GM12873 (cell line): ENCODE data around the gene GCK.

Source experiments
- CTCF ChIP-seq: IDR thresholded peaks from 2 replicates; pipeline ENCODE4 v1.5.1; 2012; ENCODE audit warnings: low read depth, mild to moderate bottlenecking, moderate library complexity, low read length, control low read depth; ENCODE audit not compliant: insufficient read depth; ENCODE audit errors: missing control alignments

Gene GCK

DNA sequence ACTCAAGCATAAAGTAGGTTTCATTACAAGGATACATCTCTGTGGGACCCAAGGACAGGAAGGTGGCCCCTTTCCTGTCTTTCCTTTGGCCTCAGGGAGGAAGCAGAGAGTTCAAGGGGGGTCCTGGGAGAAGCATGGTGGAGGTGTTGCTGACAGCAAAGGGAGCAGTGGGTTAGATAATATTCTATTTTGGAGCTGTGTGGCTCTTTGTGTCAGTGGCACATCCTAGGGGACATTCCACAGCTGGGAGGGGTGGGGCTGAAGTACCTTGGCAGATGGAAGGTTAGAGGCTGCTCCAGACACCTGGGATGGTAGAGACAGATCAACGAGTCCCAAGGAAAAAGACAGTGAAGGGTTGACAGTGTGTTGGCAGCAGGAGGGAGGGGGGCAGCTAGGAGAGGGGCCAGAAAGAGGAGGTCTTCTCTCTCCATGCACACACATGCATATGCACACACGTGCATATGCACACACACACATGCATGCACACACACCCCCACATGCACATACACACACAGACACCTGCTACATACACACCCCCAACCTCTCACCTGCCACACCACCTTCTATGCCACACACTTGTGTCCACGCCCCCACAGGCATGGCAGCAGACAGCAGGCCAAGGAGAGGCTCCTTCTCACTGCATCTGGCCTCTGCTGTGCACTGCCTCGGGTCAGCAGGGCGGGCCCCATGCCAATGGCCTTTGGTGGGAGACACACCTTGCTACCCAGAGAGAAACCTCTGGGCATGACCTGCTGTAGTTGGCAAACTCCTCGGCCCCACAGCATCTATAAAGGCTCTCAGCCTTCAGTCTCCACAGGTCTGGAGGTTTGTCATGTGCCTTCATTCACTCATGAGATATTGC, 60.3 kb downstream of the GCK start:
- no peak for TF ChIP-seq CTCF

- TF ChIP-seq CTCF: no peak
Observed at GRCh38 chr7:44127161-44127560, 62.1 kb downstream of the GCK start.

DNA sequence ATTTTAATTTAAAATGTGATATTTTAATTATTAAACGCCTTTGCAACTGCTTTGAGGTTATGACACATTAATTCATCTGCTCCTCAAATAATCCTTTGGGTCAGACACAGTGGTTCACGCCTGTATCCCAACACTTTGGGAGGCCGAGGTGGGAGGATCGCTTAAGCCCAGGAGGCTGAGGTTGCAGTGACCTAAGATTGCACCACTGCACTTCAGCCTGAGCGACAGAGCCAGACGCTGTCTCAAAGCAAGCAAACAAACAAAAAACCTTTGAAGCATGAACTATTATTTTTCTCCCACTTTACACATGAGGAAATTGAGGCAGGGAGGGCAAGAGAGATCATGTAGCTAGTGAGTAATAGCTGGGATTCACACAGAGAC, 64.4 kb downstream of the GCK start:
- no peak for TF ChIP-seq CTCF

- TF ChIP-seq CTCF: no peak
Observed at GRCh38 chr7:44123190-44124003, 65.8 kb downstream of the GCK start, which contains the start of gene POLD2. POLD2 (minus strand) TSS chr7:44123548; CDS start chr7:44122053, 1,495 bp downstream.

- no peak for TF ChIP-seq CTCF
Observed at GRCh38 chr7:44122529-44122928, 66.7 kb downstream of the GCK start.

- TF ChIP-seq CTCF: no peak
Observed at GRCh38 chr7:44121761-44122420, 67.3 kb downstream of the GCK start.

- no peak for TF ChIP-seq CTCF
Observed at GRCh38 chr7:44120395-44120794, 68.8 kb downstream of the GCK start.
